Kidney epithelial cell (primary cell): ENCODE measurements around the gene CYGB. TPM values are rescaled to one million over a fixed set of nuclear protein-coding genes. Genes with fewer than 3 reads are reported as not detected.

ENCODE experiments used
- DNase-seq: peaks from one replicate; pipeline ENCODE4 v3.0.0-alpha.2; 2010; ENCODE audit warnings: low read depth
- H3K27me3 ChIP-seq: 2 replicates; pipeline ENCODE4 v1.6.0; 2011; ENCODE audit warnings: low read length; ENCODE audit not compliant: control insufficient read depth, insufficient read depth
- H3K36me3 ChIP-seq: 2 replicates; pipeline ENCODE4 v1.5.1; 2011; ENCODE audit warnings: low read length; ENCODE audit not compliant: control insufficient read depth, insufficient read depth
- H3K4me3 ChIP-seq: 2 replicates; pipeline ENCODE4 v1.5.1; 2011; ENCODE audit warnings: low read depth, mild to moderate bottlenecking, control low read depth, low read length
- total RNA-seq: library from RNA; depleted of rRNA; stranded (reverse); fragments of >200 nt; gene quantifications from 2 replicates; pipeline ENCODE4 v1.2.3, GENCODE V29; 2015
- TF ChIP-seq, protein P1 (sequence below): IDR thresholded peaks from 2 replicates; pipeline ENCODE4 v1.5.1; 2011; ENCODE audit warnings: mild to moderate bottlenecking, moderate library complexity, low read length, control low read depth, inconsistent platforms; ENCODE audit not compliant: insufficient read depth, poor library complexity, severe bottlenecking

The CYGB gene
- total RNA-seq, 1 donor from 2014 or later, result 16.9 TPM

- Histone ChIP-seq H3K36me3 (no peaks in the 10 kb centered on the region), H3K4me3 (peak within 1 kb of the TSS; percentile 23), H3K27me3 (peaks cover 15% of the 10 kb centered on the region)
- TF ChIP-seq, protein P1, sequence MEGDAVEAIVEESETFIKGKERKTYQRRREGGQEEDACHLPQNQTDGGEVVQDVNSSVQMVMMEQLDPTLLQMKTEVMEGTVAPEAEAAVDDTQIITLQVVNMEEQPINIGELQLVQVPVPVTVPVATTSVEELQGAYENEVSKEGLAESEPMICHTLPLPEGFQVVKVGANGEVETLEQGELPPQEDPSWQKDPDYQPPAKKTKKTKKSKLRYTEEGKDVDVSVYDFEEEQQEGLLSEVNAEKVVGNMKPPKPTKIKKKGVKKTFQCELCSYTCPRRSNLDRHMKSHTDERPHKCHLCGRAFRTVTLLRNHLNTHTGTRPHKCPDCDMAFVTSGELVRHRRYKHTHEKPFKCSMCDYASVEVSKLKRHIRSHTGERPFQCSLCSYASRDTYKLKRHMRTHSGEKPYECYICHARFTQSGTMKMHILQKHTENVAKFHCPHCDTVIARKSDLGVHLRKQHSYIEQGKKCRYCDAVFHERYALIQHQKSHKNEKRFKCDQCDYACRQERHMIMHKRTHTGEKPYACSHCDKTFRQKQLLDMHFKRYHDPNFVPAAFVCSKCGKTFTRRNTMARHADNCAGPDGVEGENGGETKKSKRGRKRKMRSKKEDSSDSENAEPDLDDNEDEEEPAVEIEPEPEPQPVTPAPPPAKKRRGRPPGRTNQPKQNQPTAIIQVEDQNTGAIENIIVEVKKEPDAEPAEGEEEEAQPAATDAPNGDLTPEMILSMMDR, result no peak
- DNase-seq, result no peak
Observed at GRCh38 chr17:76539631-76540271, 2.2 kb upstream of the CYGB start, which contains the start of gene PRCD. Gene PRCD, plus strand, starts transcription at chr17:76540044. Its CDS starts 98 bp downstream, at chr17:76540142.

- Histone ChIP-seq H3K27me3 (peaks cover 15% of the 10 kb centered on the region), H3K4me3 (no peak overlapping the region), H3K36me3 (no peaks in the 10 kb centered on the region)
- DNase-seq, result no peak
- TF ChIP-seq, protein P1, result no peak
Observed at GRCh38 chr17:76538941-76539570, 1.5 kb upstream of the CYGB start.

- TF ChIP-seq, protein P1, result no peak
- DNase-seq, result no peak
- peaks cover 11% of the 10 kb centered on the region for H3K27me3 ChIP-seq
- no peaks in the 10 kb centered on the region for H3K36me3 ChIP-seq
- peak overlapping the region; percentile 27 for H3K4me3 ChIP-seq
Observed at GRCh38 chr17:76538281-76538931, 897 bp upstream of the CYGB start.

DNA sequence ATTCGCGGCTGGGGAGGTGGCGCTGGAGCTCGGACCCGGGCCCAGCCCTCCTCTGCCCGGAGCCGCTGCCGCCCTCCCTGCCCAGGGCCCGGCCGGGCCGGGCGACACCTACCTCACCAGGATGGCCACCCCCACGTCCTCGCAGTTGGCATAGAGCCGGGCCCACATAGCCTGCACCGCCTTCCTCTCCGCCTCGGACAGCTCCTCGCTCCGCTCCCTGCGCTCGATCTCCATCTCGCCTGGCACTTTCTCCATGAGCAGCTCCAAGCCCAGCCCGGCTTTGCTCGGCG is 276 bp downstream of the CYGB start:
- TF ChIP-seq, protein P1, result no peak
- Histone ChIP-seq H3K27me3 (peaks cover 6% of the 10 kb centered on the region), H3K4me3 (peak overlapping the region; percentile 27), H3K36me3 (no peaks in the 10 kb centered on the region)
- no peak for DNase-seq

GRCh38 chr17:76536511-76537287 is 810 bp downstream of the CYGB start:
- H3K27me3 ChIP-seq, result peaks cover 6% of the 10 kb centered on the region
- TF ChIP-seq, protein P1, result no peak
- H3K4me3 ChIP-seq, result peak overlapping the region; percentile 27
- no peaks in the 10 kb centered on the region for H3K36me3 ChIP-seq
- no peak for DNase-seq
